HG03432 (cell line): ENCODE data around the gene RMC1.

Source experiments
- ATAC-seq: cut with Tn5 transposase; IDR thresholded peaks from one replicate; pipeline ENCODE4 v1.9.1; 2021; ENCODE audit warnings: mild to moderate bottlenecking, moderate library complexity; ENCODE audit not compliant: unreplicated experiment

The RMC1 gene

GRCh38 chr18:23529604-23530003 lies 26.3 kb downstream of the RMC1 start:
- no peak for ATAC-seq

- ATAC-seq: no peak
These were observed 26.9 kb downstream of the RMC1 start for GRCh38 chr18:23530195-23530594.

- no peak for ATAC-seq
These were observed 28.6 kb downstream of the RMC1 start for GRCh38 chr18:23531912-23532311.

GRCh38 chr18:23532848-23533247 lies 29.5 kb downstream of the RMC1 start:
- ATAC-seq: no peak

- ATAC-seq: no peak
These were observed 31.0 kb downstream of the RMC1 start for GRCh38 chr18:23534276-23534675.

- ATAC-seq: no peak
These were observed 32.9 kb downstream of the RMC1 start for GRCh38 chr18:23536204-23536603.

- no peak for ATAC-seq
These were observed 34.0 kb downstream of the RMC1 start for GRCh38 chr18:23537274-23537673.

- no peak for ATAC-seq
These were observed 34.7 kb downstream of the RMC1 start for GRCh38 chr18:23538001-23538400.

- ATAC-seq: no peak
These were observed 35.6 kb downstream of the RMC1 start for GRCh38 chr18:23538870-23539269.

- ATAC-seq: no peak
These were observed 36.0 kb downstream of the RMC1 start for GRCh38 chr18:23539296-23539695.

GRCh38 chr18:23539911-23540525 lies 36.7 kb downstream of the RMC1 start:
- ATAC-seq: no peak

GRCh38 chr18:23540867-23541266 lies 37.6 kb downstream of the RMC1 start:
- peak; percentile 74 for ATAC-seq

GRCh38 chr18:23541349-23542093 lies 38.2 kb downstream of the RMC1 start:
- no peak for ATAC-seq

GRCh38 chr18:23542461-23542860 lies 39.1 kb downstream of the RMC1 start:
- ATAC-seq: no peak

- no peak for ATAC-seq
These were observed 42.0 kb downstream of the RMC1 start for GRCh38 chr18:23545247-23545789.

GRCh38 chr18:23547306-23547705 lies 44.0 kb downstream of the RMC1 start:
- no peak for ATAC-seq

GRCh38 chr18:23547846-23548245 lies 44.5 kb downstream of the RMC1 start:
- no peak for ATAC-seq

GRCh38 chr18:23548275-23548674 lies 45.0 kb downstream of the RMC1 start:
- no peak for ATAC-seq

GRCh38 chr18:23548719-23549118 lies 45.4 kb downstream of the RMC1 start:
- ATAC-seq: no peak

- no peak for ATAC-seq
These were observed 47.6 kb downstream of the RMC1 start for GRCh38 chr18:23550898-23551297.

GRCh38 chr18:23551978-23552377 lies 48.7 kb downstream of the RMC1 start:
- ATAC-seq: no peak

- no peak for ATAC-seq
These were observed 49.2 kb downstream of the RMC1 start for GRCh38 chr18:23552505-23552904.
